ENCODE measurements around the gene KPNA5. TPM values are rescaled to one million over a fixed set of nuclear protein-coding genes. Genes with fewer than 3 reads are reported as not detected.
"Not testable (repeated sequence)": the region's sequence is repeated elsewhere in the genome, so short reads cannot be mapped to it uniquely, and the experiment has no call there.

KPNA5 gene
- total RNA-seq, 1 donor from 2014 or later: 21.9 TPM

- H3K27ac Mint-ChIP-seq (ENCODE audit: unreplicated experiment): no peak overlapping the region
- no peak for DNase-seq
- no peak overlapping the region for H3K4me3 Mint-ChIP-seq (ENCODE audit: unreplicated experiment)
- H3K36me3 Mint-ChIP-seq (ENCODE audit: unreplicated experiment): no peaks in the 10 kb centered on the region
- no peaks in the 10 kb centered on the region for H3K9me3 Mint-ChIP-seq (ENCODE audit: unreplicated experiment)
- no peak for TF ChIP-seq CTCF (IDR thresholded peaks at IDR 0.05; ENCODE audit: partially characterized antibody, unreplicated experiment)
- no peaks in the 10 kb centered on the region for H3K4me1 Mint-ChIP-seq (ENCODE audit: low read depth, unreplicated experiment)
- no peaks in the 10 kb centered on the region for H3K27me3 Mint-ChIP-seq (ENCODE audit: unreplicated experiment)
Observed at GRCh38 chr6:116730513-116730912, 49.5 kb downstream of the KPNA5 start.

GRCh38 chr6:116737004-116737403 is 56.0 kb downstream of the KPNA5 start:
- H3K4me3 Mint-ChIP-seq (ENCODE audit: unreplicated experiment): no peak overlapping the region
- no peaks in the 10 kb centered on the region for H3K9me3 Mint-ChIP-seq (ENCODE audit: unreplicated experiment)

GRCh38 chr6:116740486-116740885 is 59.5 kb downstream of the KPNA5 start:
- H3K4me3 Mint-ChIP-seq (ENCODE audit: unreplicated experiment); DNase-seq; H3K9me3 Mint-ChIP-seq (ENCODE audit: unreplicated experiment); H3K4me1 Mint-ChIP-seq (ENCODE audit: low read depth, unreplicated experiment); H3K27ac Mint-ChIP-seq (ENCODE audit: unreplicated experiment); H3K27me3 Mint-ChIP-seq (ENCODE audit: unreplicated experiment): not testable (repeated sequence)
- peaks cover 12% of the 10 kb centered on the region for H3K36me3 Mint-ChIP-seq (ENCODE audit: unreplicated experiment)

More at GRCh38 chr6:116737004-116737403, 56.0 kb downstream of the KPNA5 start:
- Mint-ChIP-seq H3K27ac (ENCODE audit: unreplicated experiment) (no peak overlapping the region), H3K4me1 (ENCODE audit: low read depth, unreplicated experiment) (no peaks in the 10 kb centered on the region), H3K36me3 (ENCODE audit: unreplicated experiment) (peaks cover 8% of the 10 kb centered on the region), H3K27me3 (ENCODE audit: unreplicated experiment) (no peaks in the 10 kb centered on the region)
- TF ChIP-seq CTCF (IDR thresholded peaks at IDR 0.05; ENCODE audit: partially characterized antibody, unreplicated experiment): no peak
- no peak for DNase-seq

GRCh38 chr6:116741571-116741970 is 60.6 kb downstream of the KPNA5 start:
- Mint-ChIP-seq H3K27ac (ENCODE audit: unreplicated experiment) (no peak overlapping the region), H3K27me3 (ENCODE audit: unreplicated experiment) (no peaks in the 10 kb centered on the region), H3K4me3 (ENCODE audit: unreplicated experiment) (no peak overlapping the region), H3K9me3 (ENCODE audit: unreplicated experiment) (peaks cover 2% of the 10 kb centered on the region), H3K4me1 (ENCODE audit: low read depth, unreplicated experiment) (no peaks in the 10 kb centered on the region), H3K36me3 (ENCODE audit: unreplicated experiment) (peaks cover 12% of the 10 kb centered on the region)
- no peak for DNase-seq
- TF ChIP-seq CTCF (IDR thresholded peaks at IDR 0.05; ENCODE audit: partially characterized antibody, unreplicated experiment): no peak

- Mint-ChIP-seq H3K36me3 (ENCODE audit: unreplicated experiment) (peaks cover 4% of the 10 kb centered on the region), H3K4me3 (ENCODE audit: unreplicated experiment) (no peak overlapping the region), H3K27ac (ENCODE audit: unreplicated experiment) (no peak overlapping the region), H3K27me3 (ENCODE audit: unreplicated experiment) (no peaks in the 10 kb centered on the region), H3K9me3 (ENCODE audit: unreplicated experiment) (peaks cover 2% of the 10 kb centered on the region), H3K4me1 (ENCODE audit: low read depth, unreplicated experiment) (no peaks in the 10 kb centered on the region)
- TF ChIP-seq CTCF (IDR thresholded peaks at IDR 0.05; ENCODE audit: partially characterized antibody, unreplicated experiment): no peak
- DNase-seq: no peak
Observed at GRCh38 chr6:116745176-116745575, 64.2 kb downstream of the KPNA5 start.

- Mint-ChIP-seq H3K36me3 (ENCODE audit: unreplicated experiment) (no peaks in the 10 kb centered on the region), H3K27me3 (ENCODE audit: unreplicated experiment) (peaks cover 10% of the 10 kb centered on the region), H3K4me1 (ENCODE audit: low read depth, unreplicated experiment) (peaks cover 2% of the 10 kb centered on the region), H3K27ac (ENCODE audit: unreplicated experiment) (no peak overlapping the region), H3K4me3 (ENCODE audit: unreplicated experiment) (no peak overlapping the region), H3K9me3 (ENCODE audit: unreplicated experiment) (peaks cover 2% of the 10 kb centered on the region)
- TF ChIP-seq CTCF (IDR thresholded peaks at IDR 0.05; ENCODE audit: partially characterized antibody, unreplicated experiment): no peak
- DNase-seq: no peak
Observed at GRCh38 chr6:116761779-116762178, 80.8 kb downstream of the KPNA5 start.
